HG02610 (cell line): ENCODE results near the gene HOXC12.

Source experiments
- ATAC-seq: cut with Tn5 transposase; IDR thresholded peaks from one replicate; pipeline ENCODE4 v1.9.1; 2021; ENCODE audit warnings: mild to moderate bottlenecking, moderate library complexity; ENCODE audit not compliant: unreplicated experiment

The HOXC12 gene

DNA sequence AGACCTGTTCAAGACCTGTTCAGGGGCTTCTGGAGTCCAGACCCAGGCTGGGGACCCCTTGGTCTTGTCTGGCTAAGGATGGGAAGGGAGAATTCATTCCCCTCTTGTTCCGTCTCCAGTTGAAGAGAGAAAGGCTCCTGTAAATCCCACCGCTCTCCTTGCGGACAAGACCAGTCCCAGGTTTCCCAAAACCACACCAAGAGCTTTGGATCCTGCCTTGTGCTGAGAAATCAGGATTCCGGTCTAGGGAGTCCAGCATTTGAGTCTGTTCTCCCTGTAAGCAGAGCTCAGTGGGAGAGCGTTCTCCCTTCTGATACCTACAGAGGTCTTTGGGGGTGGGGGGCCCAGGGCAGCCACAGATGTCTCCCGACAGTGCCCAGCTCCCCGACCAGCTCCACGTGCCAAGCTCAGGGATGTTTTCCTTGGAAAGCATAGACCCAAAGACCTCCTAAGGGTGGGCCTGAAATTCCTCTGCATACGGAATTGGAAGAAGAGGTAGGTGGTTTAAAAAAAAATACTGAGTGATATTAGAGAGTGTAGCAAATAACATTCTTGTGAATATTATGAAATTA is 14.2 kb upstream of the HOXC12 start:
- no peak for ATAC-seq

DNA sequence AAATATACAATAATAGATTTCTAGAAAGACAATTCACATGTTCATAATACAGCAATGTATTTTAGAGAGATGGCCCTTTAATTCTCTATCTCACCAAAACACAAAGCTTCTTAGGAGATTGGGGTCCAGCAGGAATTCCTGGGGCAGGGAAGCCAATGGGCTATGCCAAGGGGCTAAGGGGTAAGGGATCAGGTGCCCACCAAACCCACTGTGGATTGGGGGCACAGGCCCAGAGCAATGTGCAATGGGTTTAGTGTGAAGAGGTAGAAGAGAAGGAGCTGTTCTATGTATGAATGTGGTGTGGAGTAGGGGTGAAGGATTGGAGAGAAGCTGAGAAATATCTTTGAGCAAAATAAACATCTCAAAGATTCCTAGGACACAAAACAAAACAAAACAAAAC is 13.5 kb upstream of the HOXC12 start:
- ATAC-seq, result no peak

DNA sequence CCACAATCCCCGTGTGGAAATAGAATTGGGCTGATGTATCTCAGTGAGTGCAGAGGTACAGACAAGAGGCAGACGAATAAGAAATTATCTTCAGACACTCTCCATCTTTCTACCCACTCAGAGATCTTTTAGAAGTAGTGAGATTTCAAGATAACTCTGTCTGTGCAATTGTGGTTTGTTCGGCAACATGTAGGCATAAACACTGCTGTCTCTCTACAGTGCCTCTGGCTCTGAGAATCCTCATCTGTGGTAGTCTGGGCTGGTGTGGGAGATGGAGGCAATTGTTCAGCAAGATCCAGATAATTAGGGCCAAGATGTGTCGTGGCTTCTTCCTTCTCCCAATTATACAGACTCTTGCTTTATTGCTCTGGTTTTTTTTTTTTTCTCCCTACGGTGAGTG is 13.0 kb upstream of the HOXC12 start:
- ATAC-seq, result no peak

DNA sequence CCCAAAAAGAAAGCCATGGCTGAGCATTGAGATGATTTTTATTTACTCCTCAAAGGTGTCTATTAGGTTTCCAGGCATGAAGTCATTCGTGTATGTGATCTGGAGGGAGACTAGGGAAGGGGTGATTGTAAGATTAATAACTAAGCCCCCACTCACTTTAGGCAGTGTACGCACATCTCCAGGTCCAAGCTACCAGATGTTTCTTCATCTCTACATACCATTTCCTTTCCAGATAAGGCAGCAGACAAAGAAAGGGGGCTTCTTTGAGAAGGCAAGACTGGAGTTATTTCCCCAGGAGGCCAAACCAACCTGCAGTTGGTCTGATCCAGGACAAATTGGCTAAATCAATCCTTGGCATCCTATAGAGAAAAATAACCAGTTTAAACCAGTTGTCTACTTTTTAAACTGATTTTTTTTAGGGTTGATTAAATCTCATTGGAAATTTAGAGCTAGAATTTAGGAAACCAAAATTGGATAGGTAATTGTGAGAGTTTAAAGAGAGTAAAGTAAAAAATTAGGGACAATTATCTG is 12.2 kb upstream of the HOXC12 start:
- ATAC-seq, result no peak

DNA sequence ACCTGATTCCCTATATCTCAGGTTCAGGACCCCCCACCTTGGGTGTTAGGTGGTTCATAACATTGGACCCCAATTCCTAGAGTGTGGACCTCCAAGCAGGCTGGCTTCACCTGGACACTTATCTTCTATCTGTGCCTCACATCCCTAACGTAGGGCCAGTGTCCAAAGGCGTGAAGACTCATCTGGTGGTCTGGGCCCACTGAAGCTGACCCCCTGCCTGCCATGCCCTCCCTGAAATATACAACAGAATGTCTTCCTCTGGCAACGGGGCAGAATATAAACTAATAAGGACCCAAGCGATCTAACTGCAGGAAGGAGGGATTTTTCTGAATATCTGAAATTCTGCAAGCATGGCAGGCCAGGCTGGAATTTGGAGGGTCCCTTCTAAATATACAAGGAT is 10.5 kb upstream of the HOXC12 start:
- no peak for ATAC-seq

DNA sequence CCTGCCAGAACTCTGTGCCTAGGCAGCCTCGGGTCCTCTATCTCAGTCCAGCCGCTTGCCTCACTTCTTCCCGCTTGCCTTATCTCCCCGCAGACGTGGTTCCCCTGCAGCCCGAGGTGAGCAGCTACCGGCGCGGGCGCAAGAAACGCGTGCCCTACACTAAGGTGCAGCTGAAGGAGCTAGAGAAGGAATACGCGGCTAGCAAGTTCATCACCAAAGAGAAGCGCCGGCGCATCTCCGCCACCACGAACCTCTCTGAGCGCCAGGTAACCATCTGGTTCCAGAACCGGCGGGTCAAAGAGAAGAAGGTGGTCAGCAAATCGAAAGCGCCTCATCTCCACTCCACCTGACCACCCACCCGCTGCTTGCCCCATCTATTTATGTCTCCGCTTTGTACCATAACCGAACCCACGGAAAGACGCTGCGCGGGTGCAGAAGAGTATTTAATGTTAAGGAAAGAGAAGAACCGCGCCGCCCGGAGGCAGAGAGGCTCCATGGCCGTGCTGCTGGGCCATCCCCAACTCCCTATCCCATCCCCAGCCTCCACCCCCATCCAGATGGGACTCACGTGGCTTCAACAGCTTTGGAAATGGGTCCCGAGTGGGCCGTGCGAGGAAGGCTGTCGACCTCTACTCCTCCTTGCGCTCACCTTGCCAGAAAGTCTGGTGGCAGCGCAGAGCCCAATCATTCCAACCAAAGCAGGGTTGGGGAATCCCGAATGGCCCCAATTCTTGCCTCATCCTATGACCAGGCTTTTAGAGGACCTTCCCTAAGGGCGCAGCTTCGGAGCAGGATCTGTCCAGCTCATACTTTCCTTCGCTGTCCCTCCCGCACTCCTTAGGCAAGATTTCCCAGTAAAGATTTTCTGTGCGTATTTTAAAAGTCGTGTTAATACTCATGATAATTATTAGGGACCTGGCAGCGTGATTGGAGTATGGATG is 9.5 kb upstream of the HOXC12 start:
- no peak for ATAC-seq

DNA sequence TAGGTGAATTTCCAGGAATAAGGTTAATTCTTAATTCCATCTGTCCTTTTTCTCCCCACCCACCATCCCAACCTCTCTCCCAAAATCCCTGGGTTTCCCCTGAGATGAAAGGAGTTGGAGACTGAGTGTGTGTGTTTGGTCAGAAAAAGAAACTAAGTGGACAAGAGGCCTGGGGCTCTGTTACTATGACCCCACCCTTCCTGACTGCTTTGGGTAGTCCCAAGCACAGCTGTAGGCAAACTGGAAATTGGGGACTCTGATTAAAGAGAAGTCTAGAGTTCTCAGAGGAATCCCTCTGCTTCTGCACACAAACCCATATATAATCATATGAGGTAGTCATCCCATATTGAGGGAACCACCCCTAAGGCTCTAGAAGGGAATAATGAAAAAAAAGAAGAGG is 7.0 kb upstream of the HOXC12 start:
- no peak for ATAC-seq

DNA sequence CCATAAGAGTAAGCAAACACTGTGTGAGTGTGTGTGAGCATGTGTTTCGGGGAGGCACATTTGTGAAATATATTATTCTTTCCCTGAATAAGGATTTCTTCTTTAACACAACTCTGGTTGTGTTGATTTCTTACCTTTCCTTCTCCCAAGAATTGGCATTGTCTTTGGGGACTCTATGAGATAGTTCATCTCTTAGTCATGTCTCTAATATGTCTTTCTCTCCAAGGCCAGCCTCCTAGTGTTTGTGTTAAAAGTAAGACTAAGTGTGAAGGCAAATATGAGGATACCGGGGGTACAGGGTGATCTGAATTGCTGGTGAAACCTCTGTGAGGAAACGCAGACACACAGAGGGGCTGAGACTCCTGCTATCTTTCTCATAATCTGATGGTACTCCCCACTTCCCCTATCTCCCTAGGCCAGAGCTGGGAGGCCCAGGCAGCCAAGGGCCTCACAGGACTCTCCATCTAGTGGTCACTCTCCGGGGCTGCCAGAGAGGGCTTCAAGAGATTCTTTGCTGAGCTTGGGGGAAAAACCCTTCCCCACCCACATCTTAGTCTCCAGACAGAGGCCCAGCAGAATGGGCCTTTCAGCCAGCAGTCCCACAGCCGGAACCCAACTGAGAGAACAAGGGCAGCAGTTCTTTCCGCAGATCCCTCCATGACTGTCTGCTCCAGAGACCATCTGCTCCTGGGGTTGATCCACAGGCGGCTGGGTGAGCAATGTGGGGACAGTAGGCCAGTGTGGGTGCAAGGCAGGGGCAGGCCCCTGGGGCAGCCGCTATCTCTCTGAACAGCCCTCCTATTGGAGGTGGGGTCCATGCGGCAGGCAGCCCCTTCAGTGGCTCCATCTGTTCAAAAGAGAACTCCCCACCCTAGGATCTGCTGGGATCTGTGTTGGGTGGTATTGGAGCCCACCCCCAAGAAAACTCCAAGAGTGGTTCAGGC is 5.8 kb upstream of the HOXC12 start:
- ATAC-seq, result no peak

DNA sequence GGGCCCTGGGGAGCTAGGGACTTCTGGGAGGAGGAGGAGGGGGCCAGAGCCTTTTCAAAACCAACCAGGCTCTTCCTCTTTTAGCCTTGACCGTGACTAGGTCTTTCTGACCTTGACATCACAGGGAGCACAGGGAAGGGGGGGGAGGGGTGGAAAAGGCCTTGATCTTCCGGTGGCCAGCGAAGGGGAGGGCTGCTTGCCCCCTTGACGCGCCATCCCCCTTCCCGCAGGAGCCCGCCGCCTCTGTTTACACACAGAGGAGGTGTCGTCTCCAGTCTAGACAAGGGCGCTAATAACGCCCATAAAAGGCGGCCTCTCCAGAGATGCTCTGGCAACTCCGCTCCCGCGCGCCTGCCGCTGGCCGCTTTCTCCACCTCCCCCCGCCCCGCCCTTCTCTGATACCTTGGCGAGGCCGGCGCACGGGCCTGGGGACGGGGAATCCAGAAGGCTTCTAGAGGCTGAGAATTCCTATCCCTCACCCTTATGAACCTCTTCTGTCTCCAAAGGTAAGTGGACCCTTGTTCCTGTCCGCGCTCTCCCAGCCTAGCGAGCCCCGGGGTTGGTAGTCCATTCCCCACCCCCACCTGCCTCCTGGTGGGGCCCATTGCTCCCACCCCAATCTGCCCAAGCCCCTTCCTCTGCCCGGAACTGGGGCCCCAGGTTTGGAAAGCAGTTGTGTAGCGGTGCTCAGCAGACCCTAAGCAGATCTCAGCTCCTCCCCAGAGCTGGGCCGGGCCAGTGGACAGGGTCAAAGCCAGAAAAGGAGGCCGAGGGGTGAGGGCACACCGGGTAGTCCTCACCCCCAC is 4.9 kb upstream of the HOXC12 start:
- ATAC-seq, result no peak

DNA sequence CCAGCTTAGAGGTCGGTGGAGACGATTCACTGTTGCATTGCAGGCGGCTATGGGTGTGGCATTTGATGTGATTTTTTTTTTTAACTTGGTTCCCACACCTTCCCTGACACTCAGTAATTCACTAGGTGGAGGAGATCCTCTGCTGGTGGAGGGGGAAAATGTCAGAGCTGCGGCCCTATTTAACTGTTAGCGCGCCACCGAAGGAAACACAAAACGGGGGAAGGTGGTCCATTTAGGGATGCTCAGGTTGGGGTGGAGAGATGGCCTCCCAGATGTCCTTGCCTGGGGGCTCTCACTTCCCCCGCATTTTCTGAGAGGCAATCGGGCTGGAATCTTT is 4.3 kb upstream of the HOXC12 start:
- no peak for ATAC-seq

DNA sequence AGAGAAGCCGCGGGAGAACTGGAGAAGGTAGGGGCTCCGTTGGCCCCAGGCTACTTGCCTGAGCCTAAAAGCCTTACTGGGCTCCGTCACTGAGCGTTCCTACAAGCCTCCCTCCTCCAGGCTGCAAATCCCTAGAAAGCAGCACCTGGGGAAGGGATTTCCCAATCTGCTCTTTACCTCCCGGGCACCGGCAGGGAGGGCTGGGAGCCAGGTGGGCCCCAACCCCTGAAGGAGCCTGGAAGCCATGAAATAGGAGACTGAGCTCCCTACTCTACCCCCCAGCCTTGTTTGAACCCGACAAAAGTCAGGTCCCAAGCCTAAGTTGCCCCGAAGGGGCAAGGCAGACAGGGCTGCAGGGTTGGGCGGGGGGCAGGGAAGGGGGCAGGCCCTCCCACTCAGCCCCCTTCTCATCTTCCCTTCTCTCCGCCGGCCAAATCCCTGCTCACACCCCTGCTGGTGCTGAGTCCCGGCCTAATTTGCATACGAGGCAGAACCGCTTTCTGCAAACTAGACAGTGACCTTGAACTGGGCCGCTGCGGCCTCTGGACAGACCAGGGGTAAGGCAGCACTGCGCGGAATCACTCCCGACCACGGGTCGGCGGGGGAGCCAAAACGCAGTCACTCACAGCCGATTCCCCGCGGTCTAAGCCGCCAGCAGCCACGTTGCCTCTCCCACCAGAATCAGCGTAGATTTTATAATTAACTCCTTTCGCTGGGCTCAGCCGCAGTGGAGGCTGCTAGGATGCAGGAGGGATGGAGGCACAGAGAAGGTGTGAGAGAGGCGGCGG is 3.7 kb upstream of the HOXC12 start:
- ATAC-seq, result no peak

DNA sequence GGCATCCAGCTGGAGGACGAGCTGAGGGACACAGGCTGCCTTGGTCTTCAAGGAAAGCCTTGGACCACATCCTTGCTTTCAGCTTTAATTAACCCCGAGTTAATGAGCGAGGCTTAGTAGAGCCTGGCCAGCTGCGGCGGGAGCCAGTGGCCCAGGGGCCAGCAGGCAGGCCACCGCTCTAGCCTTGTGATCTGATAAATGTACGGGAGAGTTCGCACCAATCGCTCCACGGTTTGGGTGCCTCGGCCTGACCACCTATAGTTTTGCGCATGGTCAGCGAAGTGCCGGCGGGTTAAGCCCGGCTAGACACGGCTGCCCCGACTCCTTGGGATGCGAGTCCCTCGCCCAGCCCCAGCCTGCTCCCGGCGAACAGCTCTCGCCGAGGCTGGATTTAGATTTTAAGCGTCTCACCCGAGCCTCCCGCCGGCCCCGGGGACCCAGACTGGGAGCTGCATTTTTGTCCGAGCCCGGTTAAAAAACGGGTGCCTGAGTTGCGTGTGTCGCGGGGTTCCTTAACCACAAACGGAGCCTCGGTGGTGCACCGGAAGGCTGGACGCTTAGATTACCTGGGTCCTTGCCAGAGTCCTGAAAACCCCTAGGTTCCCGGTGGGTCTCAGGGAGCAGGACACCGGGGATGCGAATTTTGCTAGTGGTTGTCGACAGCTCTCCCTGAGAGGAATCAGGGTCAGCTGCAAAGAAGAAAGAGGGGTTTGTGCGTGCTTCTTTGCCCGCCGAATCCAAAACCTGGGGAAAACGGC is 2.9 kb upstream of the HOXC12 start:
- no peak for ATAC-seq

DNA sequence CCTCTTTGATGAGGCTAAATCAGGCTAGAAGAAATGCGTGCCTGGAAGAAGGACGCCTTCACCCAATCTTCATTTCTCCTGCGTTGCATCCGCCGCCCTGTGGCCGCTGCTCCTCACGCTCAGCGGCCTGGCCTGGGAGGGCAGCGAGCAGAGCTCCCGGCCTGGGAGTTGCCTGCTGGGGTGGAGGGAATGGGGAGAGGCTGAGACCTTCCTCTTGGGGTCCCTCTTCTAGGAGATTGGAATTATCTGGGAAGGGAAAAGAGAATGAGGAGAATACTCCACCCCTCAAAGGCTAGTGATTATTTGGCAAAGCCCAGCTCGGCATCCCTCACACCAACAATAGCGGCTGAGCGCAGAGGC is 2.4 kb upstream of the HOXC12 start:
- no peak for ATAC-seq

DNA sequence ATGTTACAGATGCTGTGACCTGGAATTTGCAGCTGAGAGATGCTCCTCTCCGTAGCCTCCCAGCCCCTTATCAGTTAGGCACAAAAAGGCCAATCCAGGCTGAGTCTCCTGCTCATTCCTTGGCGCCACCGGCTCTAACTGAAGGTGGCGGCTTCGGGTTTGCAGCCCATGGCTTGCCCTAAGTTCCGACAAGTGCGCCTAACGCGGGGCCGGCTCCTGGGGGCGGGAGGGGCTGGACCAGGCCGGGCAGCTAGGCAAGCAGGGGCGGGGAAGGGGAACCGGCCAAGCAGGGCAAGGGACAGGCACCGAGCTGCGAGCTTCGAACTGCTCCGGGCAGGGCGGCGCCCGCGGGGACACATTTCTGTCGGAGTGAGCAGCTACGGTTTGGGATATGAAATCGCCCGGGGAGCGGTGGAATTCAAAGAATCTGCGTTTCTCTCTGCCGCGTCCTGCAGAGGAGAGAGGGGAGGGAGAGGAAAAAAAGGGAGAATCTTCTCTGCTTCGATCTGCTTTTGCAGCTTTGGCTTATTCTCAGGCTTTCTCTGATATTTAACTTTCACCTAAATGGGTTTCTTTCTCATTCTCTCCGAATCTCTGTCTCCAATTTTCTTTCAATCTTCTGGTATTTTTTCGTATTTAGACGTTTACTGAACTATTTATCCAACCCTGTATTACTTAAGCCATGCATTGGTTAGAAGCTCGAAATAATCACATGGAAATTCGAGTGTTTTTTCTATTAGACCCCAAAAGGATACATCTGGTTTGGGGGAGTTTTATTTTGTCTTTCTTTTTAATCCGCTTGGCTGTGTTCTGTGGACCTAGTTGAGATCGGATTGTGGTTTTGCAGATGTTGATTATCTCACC is 1.6 kb upstream of the HOXC12 start:
- ATAC-seq, result no peak

DNA sequence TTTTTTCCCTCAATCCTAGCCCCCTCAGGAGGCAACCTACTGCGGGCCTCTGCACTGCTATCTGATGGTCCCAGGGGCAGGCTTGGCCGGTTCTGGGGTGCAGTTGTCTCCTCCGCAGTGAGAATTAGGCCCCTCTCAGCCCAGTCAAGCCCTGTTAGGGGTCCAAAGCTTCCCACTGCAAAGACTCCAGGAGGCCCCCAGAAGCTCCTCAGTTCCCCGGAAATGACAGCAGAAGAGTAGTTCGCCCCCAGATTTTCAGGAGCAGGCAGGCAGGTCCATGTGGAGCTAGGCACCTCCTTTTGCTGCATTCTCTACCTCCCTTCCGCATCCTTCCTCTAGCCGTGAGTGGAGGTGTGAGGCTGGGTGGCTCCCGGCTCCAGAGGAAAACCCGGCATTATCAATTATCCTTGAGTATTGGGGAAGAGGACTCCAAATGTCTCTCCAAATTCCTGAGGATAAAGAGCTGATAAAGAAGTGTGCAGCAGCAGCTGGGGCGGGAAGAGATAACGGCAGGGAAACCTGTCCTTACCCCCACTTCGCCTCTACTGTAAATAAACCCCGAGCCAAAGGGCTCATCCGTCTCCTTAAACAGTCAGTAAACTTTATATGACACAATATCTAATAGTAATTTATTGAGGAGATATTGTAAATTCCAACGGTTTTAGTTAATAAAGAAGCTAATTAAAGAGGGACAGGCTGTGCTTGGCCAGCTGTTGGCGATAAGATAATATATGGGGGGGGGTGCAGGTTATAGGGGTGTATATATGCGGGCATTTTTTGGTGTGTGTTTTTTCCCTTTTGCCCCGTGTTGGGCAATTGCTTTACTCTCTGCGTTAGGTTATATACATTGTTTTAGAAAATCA is 641 bp upstream of the HOXC12 start:
- ATAC-seq, result no peak

DNA sequence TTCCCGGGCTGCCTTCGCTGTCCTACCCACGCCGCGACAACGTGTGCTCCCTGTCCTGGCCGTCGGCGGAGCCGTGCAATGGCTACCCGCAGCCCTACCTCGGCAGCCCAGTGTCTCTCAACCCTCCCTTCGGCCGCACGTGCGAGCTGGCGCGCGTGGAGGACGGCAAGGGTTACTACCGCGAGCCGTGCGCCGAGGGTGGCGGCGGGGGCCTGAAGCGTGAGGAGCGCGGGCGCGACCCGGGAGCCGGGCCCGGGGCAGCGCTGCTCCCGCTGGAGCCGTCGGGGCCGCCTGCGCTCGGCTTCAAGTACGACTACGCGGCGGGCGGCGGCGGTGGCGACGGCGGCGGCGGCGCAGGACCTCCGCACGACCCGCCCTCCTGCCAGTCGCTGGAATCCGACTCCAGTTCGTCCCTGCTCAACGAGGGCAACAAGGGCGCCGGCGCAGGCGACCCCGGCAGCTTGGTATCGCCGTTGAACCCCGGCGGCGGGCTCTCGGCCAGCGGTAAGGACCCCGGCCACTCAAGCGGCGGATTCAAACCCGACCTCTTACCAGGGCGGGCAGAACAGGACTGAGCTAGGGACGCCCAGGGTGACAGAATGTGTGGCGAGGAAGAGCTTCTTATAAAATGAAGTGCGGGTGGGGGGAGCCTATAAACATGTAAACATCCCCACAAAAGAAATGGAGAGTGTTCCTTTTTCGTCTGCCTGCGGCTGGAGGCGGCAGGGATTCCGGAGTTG is 503 bp downstream of the HOXC12 start:
- ATAC-seq, result no peak
